Astrocyte (in vitro differentiated cells and primary cell): ENCODE measurements around the gene CALML6. TPM values are rescaled to one million over a fixed set of nuclear protein-coding genes. Genes with fewer than 3 reads are reported as not detected.

Experiments
- DNase-seq: peaks from one replicate; pipeline ENCODE4 v3.0.0-alpha.2; 2010; ENCODE audit warnings: low read depth
- FAIRE-seq: peaks from 2 replicates; lab custom pipeline; 2011; peaks lifted over from hg19 to GRCh38; lab: Jason Lieb, UNC
- H2AFZ ChIP-seq: 2 replicates; pipeline ENCODE4 v1.6.0; 2012; ENCODE audit warnings: low read depth, low read length, inconsistent platforms
- H3K27ac ChIP-seq: 2 replicates; pipeline ENCODE4 v1.5.1; 2011; ENCODE audit warnings: low read depth, low read length, inconsistent platforms
- H3K27me3 ChIP-seq: 2 replicates; pipeline ENCODE4 v1.6.0; 2011; ENCODE audit warnings: low read length, inconsistent platforms; ENCODE audit not compliant: insufficient read depth
- H3K36me3 ChIP-seq: 2 replicates; pipeline ENCODE4 v1.5.1; 2011; ENCODE audit warnings: low read length, inconsistent platforms; ENCODE audit not compliant: insufficient read depth
- H3K4me1 ChIP-seq: 2 replicates; pipeline ENCODE4 v1.5.1; 2011; ENCODE audit warnings: low read length, inconsistent platforms; ENCODE audit not compliant: insufficient read depth
- H3K4me2 ChIP-seq: 2 replicates; pipeline ENCODE4 v1.6.0; 2012; ENCODE audit warnings: low read length, inconsistent platforms
- H3K4me3 ChIP-seq: 2 replicates; pipeline ENCODE4 v1.5.1; 2011; ENCODE audit warnings: low read depth, mild to moderate bottlenecking, low read length, inconsistent platforms; ENCODE audit not compliant: insufficient read depth
- H3K79me2 ChIP-seq: 2 replicates; pipeline ENCODE4 v1.6.0; 2012; ENCODE audit warnings: mild to moderate bottlenecking, low read length, inconsistent platforms; ENCODE audit not compliant: insufficient read depth
- H3K9ac ChIP-seq: 2 replicates; pipeline ENCODE4 v1.6.0; 2012; ENCODE audit warnings: mild to moderate bottlenecking, low read length, inconsistent platforms
- H3K9me3 ChIP-seq: 2 replicates; pipeline ENCODE4 v1.5.1; 2012; ENCODE audit warnings: low read depth, mild to moderate bottlenecking, low read length, inconsistent platforms; ENCODE audit not compliant: insufficient read depth
- H4K20me1 ChIP-seq: 2 replicates; pipeline ENCODE4 v1.6.0; 2012; ENCODE audit warnings: low read length, inconsistent platforms; ENCODE audit not compliant: insufficient read depth
- H3K27ac Mint-ChIP-seq: one replicate; pipeline ENCODE4 v1.8.0; 2021; ENCODE audit warnings: mild to moderate bottlenecking, mixed read lengths; ENCODE audit not compliant: unreplicated experiment
- H3K27me3 Mint-ChIP-seq: one replicate; pipeline ENCODE4 v1.8.0; 2021; ENCODE audit warnings: low read depth, mixed read lengths; ENCODE audit not compliant: unreplicated experiment
- H3K36me3 Mint-ChIP-seq: one replicate; pipeline ENCODE4 v1.8.0; 2021; ENCODE audit warnings: low read depth, mixed read lengths; ENCODE audit not compliant: unreplicated experiment
- H3K4me1 Mint-ChIP-seq: one replicate; pipeline ENCODE4 v1.8.0; 2021; ENCODE audit warnings: low read depth, mixed read lengths; ENCODE audit not compliant: unreplicated experiment
- H3K4me3 Mint-ChIP-seq: one replicate; pipeline ENCODE4 v1.8.0; 2021; ENCODE audit warnings: mild to moderate bottlenecking, moderate library complexity, mixed read lengths; ENCODE audit not compliant: unreplicated experiment
- H3K9me3 Mint-ChIP-seq: one replicate; pipeline ENCODE4 v1.8.0; 2021; ENCODE audit warnings: mild to moderate bottlenecking, mixed read lengths; ENCODE audit not compliant: unreplicated experiment
- CTCF ChIP-seq: IDR thresholded peaks from 2 replicates; pipeline ENCODE4 v1.5.1; 2011; ENCODE audit warnings: low read depth, mild to moderate bottlenecking, inconsistent platforms, low read length, moderate library complexity; ENCODE audit not compliant: insufficient read depth
- EZH2 ChIP-seq: IDR thresholded peaks from 2 replicates; pipeline ENCODE4 v1.6.1; 2012; ENCODE audit warnings: mild to moderate bottlenecking, low read length, inconsistent platforms; ENCODE audit not compliant: insufficient read depth
- total RNA-seq: library from RNA; stranded (reverse); gene quantifications from 2 replicates; pipeline ENCODE4 v1.2.1, GENCODE V29; 2021

Gene CALML6
- total RNA-seq, 1 donor from 2014 or later: 0.91 TPM

DNA sequence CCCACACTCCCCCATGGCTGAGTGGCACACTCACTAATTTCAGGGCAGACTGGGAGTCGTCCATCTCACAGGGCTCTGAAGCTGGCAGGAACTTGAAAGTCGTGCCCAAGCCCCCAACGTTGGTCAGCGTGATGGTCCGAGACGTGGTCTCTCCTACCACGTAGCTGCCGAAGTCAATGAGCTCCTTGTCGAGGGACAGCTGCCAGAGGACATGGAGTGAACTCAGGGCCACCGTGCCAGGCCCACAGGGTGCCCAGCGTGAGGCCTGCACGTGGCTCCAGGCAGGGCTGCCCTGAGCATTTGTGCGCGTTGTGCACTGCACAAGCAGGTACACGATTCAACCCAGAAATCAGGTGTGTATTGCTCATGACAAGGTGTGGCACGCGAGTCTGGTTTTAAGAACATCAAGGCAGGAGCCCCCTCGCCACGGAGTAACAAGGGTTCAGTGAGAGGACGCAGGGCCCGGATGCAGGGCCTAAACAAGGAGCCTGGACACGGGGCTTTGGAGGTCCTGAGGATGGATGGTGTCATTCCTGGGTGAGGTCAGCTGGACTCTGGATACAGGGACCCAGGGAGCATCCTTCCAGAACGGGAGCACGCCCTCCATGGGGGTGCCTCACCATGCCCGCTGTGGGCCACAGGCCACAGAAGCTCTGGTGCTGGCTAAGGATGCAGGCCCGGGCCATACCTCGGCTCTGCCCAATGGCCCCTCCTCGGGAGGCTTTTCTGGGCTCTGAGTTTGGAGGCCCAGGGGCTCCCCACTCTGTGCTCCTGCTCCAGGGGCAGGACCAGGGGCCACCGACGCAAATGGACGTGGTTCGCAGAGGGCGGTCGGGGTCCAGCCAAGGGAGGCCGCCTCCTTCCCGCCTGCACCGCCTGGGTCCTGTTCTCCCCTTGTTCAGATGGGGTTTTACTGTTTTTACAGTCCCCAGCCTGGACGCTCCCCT is 41.8 kb downstream of the CALML6 start:
- H3K9me3 Mint-ChIP-seq: peaks cover 2% of the 10 kb centered on the region
- peaks cover 15% of the 10 kb centered on the region for H3K27me3 Mint-ChIP-seq
- peaks cover 3% of the 10 kb centered on the region for H3K4me1 ChIP-seq
- no peaks in the 10 kb centered on the region for H4K20me1 ChIP-seq
- H3K27ac Mint-ChIP-seq: no peak overlapping the region
- H3K4me3 Mint-ChIP-seq: no peak overlapping the region
- no peak for FAIRE-seq
- TF ChIP-seq EZH2 (no peak), CTCF (no peak)
- no peaks in the 10 kb centered on the region for H3K36me3 ChIP-seq
- no peak overlapping the region for H3K4me3 ChIP-seq
- H2AFZ ChIP-seq: no peak overlapping the region
- no peak for DNase-seq
- H3K36me3 Mint-ChIP-seq: no peaks in the 10 kb centered on the region
- H3K4me2 ChIP-seq: no peak overlapping the region
- peaks cover 5% of the 10 kb centered on the region for H3K27me3 ChIP-seq
- peaks cover 11% of the 10 kb centered on the region for H3K4me1 Mint-ChIP-seq
- no peak overlapping the region for H3K9ac ChIP-seq
- H3K27ac ChIP-seq: no peak overlapping the region
- no peaks in the 10 kb centered on the region for H3K9me3 ChIP-seq
- H3K79me2 ChIP-seq: no peaks in the 10 kb centered on the region

DNA sequence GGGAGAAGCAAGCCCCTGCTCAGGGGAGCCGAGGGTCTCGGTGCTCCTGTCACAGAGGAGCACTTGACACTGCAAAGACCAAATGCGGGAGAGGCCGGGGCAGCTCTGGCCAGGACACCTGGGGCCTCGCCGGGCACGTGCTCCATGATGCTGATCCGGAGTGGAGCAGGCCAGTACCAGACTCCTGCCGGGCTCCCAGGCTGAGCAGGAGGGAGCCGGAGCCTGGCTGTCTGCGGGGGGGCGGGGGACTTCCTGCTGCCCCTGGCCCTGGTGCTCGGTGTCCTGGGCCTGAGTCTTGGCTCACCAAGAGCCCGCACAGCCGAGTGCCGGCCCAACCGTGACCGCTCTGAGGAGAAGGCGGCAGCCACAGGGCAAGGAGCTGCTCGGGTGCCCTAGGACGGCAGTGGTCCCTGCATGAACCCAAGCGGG is 42.5 kb downstream of the CALML6 start:
- Mint-ChIP-seq H3K36me3 (no peaks in the 10 kb centered on the region), H3K27ac (no peak overlapping the region), H3K9me3 (peaks cover 2% of the 10 kb centered on the region), H3K4me3 (no peak overlapping the region), H3K4me1 (peaks cover 12% of the 10 kb centered on the region), H3K27me3 (peaks cover 15% of the 10 kb centered on the region)
- FAIRE-seq (no peak), DNase-seq (no peak)
- Histone ChIP-seq H3K36me3 (no peaks in the 10 kb centered on the region), H3K9me3 (no peaks in the 10 kb centered on the region), H2AFZ (no peak overlapping the region), H3K9ac (no peak overlapping the region), H3K4me2 (no peak overlapping the region), H3K4me1 (peaks cover 3% of the 10 kb centered on the region), H3K4me3 (no peak overlapping the region), H3K27me3 (peaks cover 5% of the 10 kb centered on the region), H3K27ac (no peak overlapping the region), H4K20me1 (no peaks in the 10 kb centered on the region), H3K79me2 (no peaks in the 10 kb centered on the region)
- TF ChIP-seq EZH2 (no peak), CTCF (no peak)
